Endodermal cell (in vitro differentiated cells): ENCODE data around the gene CLN3. TPM values are rescaled to one million over a fixed set of nuclear protein-coding genes. Genes with fewer than 3 reads are reported as not detected.

ENCODE experiments used
- DNase-seq: peaks from one replicate; pipeline ENCODE4 v3.0.0-alpha.2; 2017
- H3K27ac ChIP-seq: 2 replicates; pipeline ENCODE4 v1.5.1; 2013; ENCODE audit warnings: mild to moderate bottlenecking, low read depth, low read length, moderate library complexity
- H3K27me3 ChIP-seq: 2 replicates; pipeline ENCODE4 v1.6.1; 2013; ENCODE audit warnings: mild to moderate bottlenecking, low read length, moderate library complexity; ENCODE audit not compliant: insufficient read depth, control insufficient read depth, poor library complexity, severe bottlenecking
- H3K36me3 ChIP-seq: 2 replicates; pipeline ENCODE4 v1.7.0; 2013; ENCODE audit warnings: mild to moderate bottlenecking, low read length, moderate library complexity; ENCODE audit not compliant: control insufficient read depth, insufficient read depth
- H3K4me1 ChIP-seq: one replicate; pipeline ENCODE4 v1.7.0; 2013; ENCODE audit warnings: low read length; ENCODE audit not compliant: control insufficient read depth, insufficient read depth
- H3K4me3 ChIP-seq: 2 replicates; pipeline ENCODE4 v1.5.1; 2013; ENCODE audit warnings: mild to moderate bottlenecking, low read length, moderate library complexity
- H3K9ac ChIP-seq: 2 replicates; pipeline ENCODE4 v1.6.1; 2013; ENCODE audit warnings: mild to moderate bottlenecking, low read length, moderate library complexity; ENCODE audit not compliant: poor library complexity, severe bottlenecking; ENCODE audit errors: extremely low read depth
- H3K9me3 ChIP-seq: 2 replicates; pipeline ENCODE4 v1.6.1; 2013; ENCODE audit warnings: mild to moderate bottlenecking, low read length, moderate library complexity; ENCODE audit not compliant: control insufficient read depth
- H3K27ac Mint-ChIP-seq: 2 replicates; pipeline ENCODE4 v1.8.0; 2020; ENCODE audit warnings: mixed read lengths
- H3K27me3 Mint-ChIP-seq: 2 replicates; pipeline ENCODE4 v1.8.0; 2021; ENCODE audit warnings: mild to moderate bottlenecking, mixed read lengths; ENCODE audit not compliant: insufficient read depth
- H3K36me3 Mint-ChIP-seq: 2 replicates; pipeline ENCODE4 v1.8.0; 2020; ENCODE audit warnings: low read depth, mixed read lengths
- H3K4me1 Mint-ChIP-seq: 2 replicates; pipeline ENCODE4 v1.8.0; 2020; ENCODE audit warnings: mixed read lengths
- H3K4me3 Mint-ChIP-seq: 2 replicates; pipeline ENCODE4 v1.8.0; 2020; ENCODE audit warnings: mild to moderate bottlenecking, moderate library complexity, mixed read lengths
- H3K9me3 Mint-ChIP-seq: 2 replicates; pipeline ENCODE4 v1.8.0; 2020; ENCODE audit warnings: mild to moderate bottlenecking, mixed read lengths
- CTCF ChIP-seq: fragments of 200-600 bp; sonication (generic); conservative IDR thresholded peaks from 2 replicates; pipeline ENCODE4 v1.5.0; 2021; ENCODE audit warnings: antibody characterized with exemption, mild to moderate bottlenecking
- WGBS, 2 experiments: methylation state at CpG; one replicate each; pipeline versions ENCODE4 v1.1.5 to v1.1.7; 2013; ENCODE audit warnings: missing lambda C conversion rate in 2 of 2, mixed read lengths in 1 of 2; ENCODE audit not compliant: insufficient coverage in 1 of 2, insufficient read length in 1 of 2; 5-methylcytosine and 5-hydroxymethylcytosine counted together
- total RNA-seq, 2 donors: library from RNA; stranded (reverse); fragmentation: NEBNext Ultra II Directional in 1 of 2; extraction: Animal tissue kit (Norgen Biotek cat#: 25700) in 1 of 2; gene quantifications; 2 replicates in 1 of 2; 3 replicates in 1 of 2; pipeline ENCODE4 v1.2.1, GENCODE V29; 2021

Gene CLN3
- total RNA-seq, 2 donors from 2014 or later = 29.9 to 30.2 TPM

GRCh38 chr16:28538733-28539596 lies 47.1 kb upstream of the CLN3 start, which contains the start of gene NUPR1:
TSS of gene NUPR1 (minus strand) at chr16:28538974. CDS start at chr16:28538907, 67 bp downstream.
- no peak within 1 kb of the TSS for H3K4me3 ChIP-seq
- Mint-ChIP-seq H3K4me3 (no peak within 1 kb of the TSS), H3K4me1 (no peaks in the 10 kb centered on the region), H3K36me3 (no peaks in the 10 kb centered on the region), H3K27me3 (no peaks in the 10 kb centered on the region), H3K9me3 (no peaks in the 10 kb centered on the region), H3K27ac (peak within 1 kb of the TSS; percentile 82)
- H3K27ac ChIP-seq = no peak within 1 kb of the TSS
- H3K27me3 ChIP-seq = no peaks in the 10 kb centered on the region
- no peak for TF ChIP-seq CTCF
- no peaks in the 10 kb centered on the region for H3K36me3 ChIP-seq
- H3K4me1 ChIP-seq = no peaks in the 10 kb centered on the region
- peak; percentile 52 for DNase-seq
- no peaks in the 10 kb centered on the region for H3K9me3 ChIP-seq
- WGBS, 2 experiments = 87% methylated on average over 10 to 22 of the region's 22 CpGs
- H3K9ac ChIP-seq = no peak within 1 kb of the TSS

- H3K9me3 ChIP-seq = no peaks in the 10 kb centered on the region
- H3K36me3 ChIP-seq = no peaks in the 10 kb centered on the region
- Mint-ChIP-seq H3K36me3 (no peaks in the 10 kb centered on the region), H3K9me3 (no peaks in the 10 kb centered on the region), H3K4me1 (no peaks in the 10 kb centered on the region), H3K4me3 (no peak overlapping the region), H3K27ac (no peak overlapping the region), H3K27me3 (no peaks in the 10 kb centered on the region)
- H3K27ac ChIP-seq = no peak overlapping the region
- no peaks in the 10 kb centered on the region for H3K27me3 ChIP-seq
- H3K9ac ChIP-seq = no peak overlapping the region
- 95 to 100% methylated on average over 3 to 13 of the region's 13 CpGs for WGBS, 2 experiments
- no peak overlapping the region for H3K4me3 ChIP-seq
- DNase-seq = no peak
- no peaks in the 10 kb centered on the region for H3K4me1 ChIP-seq
- TF ChIP-seq CTCF = no peak
These were observed 46.3 kb upstream of the CLN3 start for GRCh38 chr16:28537964-28538732.

GRCh38 chr16:28537076-28537475 lies 45.2 kb upstream of the CLN3 start:
- H3K9me3 ChIP-seq = no peaks in the 10 kb centered on the region
- H3K27ac Mint-ChIP-seq = no peak overlapping the region
- no peak for TF ChIP-seq CTCF
- H3K9ac ChIP-seq = no peak overlapping the region
- no peaks in the 10 kb centered on the region for H3K9me3 Mint-ChIP-seq
- peaks cover 2% of the 10 kb centered on the region for H3K4me1 Mint-ChIP-seq
- no peak overlapping the region for H3K4me3 Mint-ChIP-seq
- no peaks in the 10 kb centered on the region for H3K27me3 Mint-ChIP-seq
- H3K27ac ChIP-seq = no peak overlapping the region
- no peak for DNase-seq
- no peaks in the 10 kb centered on the region for H3K27me3 ChIP-seq
- H3K36me3 ChIP-seq = no peaks in the 10 kb centered on the region
- H3K4me3 ChIP-seq = no peak overlapping the region
- no peaks in the 10 kb centered on the region for H3K4me1 ChIP-seq
- H3K36me3 Mint-ChIP-seq = no peaks in the 10 kb centered on the region
- WGBS, 2 experiments = 90 to 100% methylated on average over 3 to 6 of the region's 6 CpGs
